IMR-90 (cell line): Measurements from ENCODE around the gene EMILIN2. TPM values are rescaled to one million over a fixed set of nuclear protein-coding genes. Genes with fewer than 3 reads are reported as not detected.

ENCODE experiments used
- ATAC-seq: fragments of 200-7000 bp; cut with Tn5 transposase; 2 replicates; pipeline ENCODE4 v1.9.1; 2020; ENCODE audit warnings: low read depth, mild to moderate bottlenecking, moderate library complexity
- BruUV-seq: library from RNA; stranded (reverse); fragments of 400-500 nt; replicated peaks from 2 replicates; lab custom pipeline; 2021; lab: Mats Ljungman, UMichigan
- CTCF ChIA-PET: fragments of 300-600 bp; formaldehyde crosslinking; extraction: SDS; loops from one replicate; lab custom pipeline; 2021; ENCODE audit warnings: antibody characterized with exemption; lab: Yijun Ruan, JAX
- POLR2A ChIA-PET: fragments of 300-600 bp; sonication (Branson Sonifier 250); formaldehyde crosslinking; loops from one replicate; lab custom pipeline; 2022; ENCODE audit warnings: antibody characterized with exemption; ENCODE audit not compliant: unreplicated experiment; lab: Charles Lee
- DNase-seq: peaks from one replicate; pipeline ENCODE4 v3.0.0; 2013
- H2AFZ ChIP-seq: replicated peaks from 2 replicates; pipeline ENCODE3; 2013; ENCODE audit warnings: low read length, mild to moderate bottlenecking; ENCODE audit not compliant: poor library complexity
- H2AK5ac ChIP-seq: 2 replicates; pipeline ENCODE4 v1.6.1; 2013; ENCODE audit warnings: low read depth, low read length, inconsistent platforms
- H2AK9ac ChIP-seq: replicated peaks from 2 replicates; pipeline ENCODE3; 2013; ENCODE audit warnings: mild to moderate bottlenecking, low read depth, low read length, moderate library complexity; ENCODE audit not compliant: poor library complexity
- H2BK120ac ChIP-seq: 2 replicates; pipeline ENCODE4 v1.6.1; 2013; ENCODE audit warnings: low read depth, low read length, inconsistent platforms
- H2BK15ac ChIP-seq: 3 replicates; pipeline ENCODE4 v1.6.1; 2013; ENCODE audit warnings: low read depth, low read length, inconsistent platforms
- H2BK20ac ChIP-seq: 2 replicates; pipeline ENCODE4 v1.6.1; 2013; ENCODE audit warnings: low read depth, mild to moderate bottlenecking, inconsistent platforms, low read length, moderate library complexity
- H2BK5ac ChIP-seq: 2 replicates; pipeline ENCODE4 v1.6.1; 2013; ENCODE audit warnings: mild to moderate bottlenecking, low read depth, low read length, inconsistent platforms; ENCODE audit not compliant: poor library complexity, severe bottlenecking
- H3K14ac ChIP-seq: replicated peaks from 2 replicates; pipeline ENCODE4 v1.6.1; 2013; ENCODE audit warnings: low read depth, low read length, inconsistent platforms
- H3K18ac ChIP-seq: 2 replicates; pipeline ENCODE4 v1.6.1; 2013; ENCODE audit warnings: low read depth, low read length, control low read depth
- H3K23ac ChIP-seq: 2 replicates; pipeline ENCODE4 v1.6.1; 2013; ENCODE audit warnings: low read depth, low read length, inconsistent platforms
- H3K27ac ChIP-seq: 2 replicates; pipeline ENCODE4 v1.5.1; 2013; ENCODE audit warnings: mild to moderate bottlenecking, control low read depth, low read length; ENCODE audit not compliant: insufficient read depth
- H3K27me3 ChIP-seq: 2 replicates; pipeline ENCODE4 v1.6.1; 2013; ENCODE audit warnings: low read length; ENCODE audit not compliant: control insufficient read depth, insufficient read depth
- H3K36me3 ChIP-seq: 2 replicates; pipeline ENCODE4 v1.6.1; 2013; ENCODE audit warnings: low read length, mixed read lengths; ENCODE audit not compliant: control insufficient read depth, insufficient read depth
- H3K4ac ChIP-seq: 2 replicates; pipeline ENCODE4 v1.6.1; 2013; ENCODE audit warnings: low read depth, low read length, inconsistent platforms
- H3K4me1 ChIP-seq: 2 replicates; pipeline ENCODE4 v1.6.1; 2013; ENCODE audit warnings: low read length, mixed read lengths; ENCODE audit not compliant: control insufficient read depth, insufficient read depth
- H3K4me2 ChIP-seq: 2 replicates; pipeline ENCODE4 v1.6.1; 2013; ENCODE audit warnings: low read depth, mild to moderate bottlenecking, control low read depth, low read length, moderate library complexity
- H3K4me3 ChIP-seq: 2 replicates; pipeline ENCODE4 v1.5.1; 2013; ENCODE audit warnings: low read depth, mild to moderate bottlenecking, control low read depth, low read length, moderate library complexity; ENCODE audit not compliant: insufficient read depth
- H3K56ac ChIP-seq: 2 replicates; pipeline ENCODE4 v1.6.1; 2013; ENCODE audit warnings: low read length, inconsistent platforms; ENCODE audit not compliant: insufficient read depth; ENCODE audit errors: extremely low read depth
- H3K79me1 ChIP-seq, 2 experiments: 2 replicates each; pipeline ENCODE4 v1.6.1; 2013; ENCODE audit warnings: low read length in 2 of 2, inconsistent platforms in 1 of 2, low read depth in 1 of 2
- H3K9ac ChIP-seq: 2 replicates; pipeline ENCODE4 v1.6.1; 2013; ENCODE audit warnings: low read depth, low read length, control low read depth
- H3K9me1 ChIP-seq: 2 replicates; pipeline ENCODE4 v1.6.1; 2013; ENCODE audit warnings: low read length, inconsistent platforms; ENCODE audit not compliant: insufficient read depth
- H3K9me3 ChIP-seq: 2 replicates; pipeline ENCODE4 v1.6.1; 2013; ENCODE audit warnings: low read length; ENCODE audit not compliant: control insufficient read depth, insufficient read depth
- H4K20me1 ChIP-seq: 2 replicates; pipeline ENCODE4 v1.6.1; 2013; ENCODE audit warnings: low read length, inconsistent platforms; ENCODE audit not compliant: insufficient read depth
- H4K5ac ChIP-seq: 2 replicates; pipeline ENCODE4 v1.6.1; 2013; ENCODE audit warnings: mild to moderate bottlenecking, low read depth, low read length, control low read depth
- H4K8ac ChIP-seq, 2 experiments: 2 replicates each; pipeline ENCODE4 v1.6.1; 2013; ENCODE audit warnings: low read depth in 2 of 2, low read length in 2 of 2, control low read depth in 1 of 2, inconsistent platforms in 1 of 2
- H4K91ac ChIP-seq: 2 replicates; pipeline ENCODE4 v1.6.1; 2013; ENCODE audit warnings: low read depth, low read length, inconsistent platforms; ENCODE audit not compliant: insufficient read depth
- BHLHE40 ChIP-seq: fragments of 150-350 bp; IDR thresholded peaks from 2 replicates; pipeline ENCODE4 v1.6.1; 2016; ENCODE audit warnings: mild to moderate bottlenecking, low read depth, low read length
- CEBPB ChIP-seq: IDR thresholded peaks from 2 replicates; pipeline ENCODE4 v1.6.1; 2012; ENCODE audit warnings: low read depth, low read length, improper control_type of control experiment
- CTCF ChIP-seq: conservative IDR thresholded peaks from 2 replicates; pipeline ENCODE4 v1.5.1; 2012; ENCODE audit warnings: mild to moderate bottlenecking, low read depth, low read length, improper control_type of control experiment
- ELK1 ChIP-seq: fragments of 150-350 bp; IDR thresholded peaks from 2 replicates; pipeline ENCODE4 v1.6.1; 2016; ENCODE audit warnings: low read depth, mild to moderate bottlenecking, low read length, moderate library complexity, borderline replicate concordance
- FOS ChIP-seq: fragments of 150-350 bp; IDR thresholded peaks from 2 replicates; pipeline ENCODE4 v1.6.1; 2016; ENCODE audit warnings: low read depth, low read length
- MAFK ChIP-seq: IDR thresholded peaks from 2 replicates; pipeline ENCODE4 v1.6.1; 2012; ENCODE audit warnings: low read depth, low read length, improper control_type of control experiment
- MAZ ChIP-seq: IDR thresholded peaks from 2 replicates; pipeline ENCODE4 v1.6.1; 2012; ENCODE audit warnings: low read depth, mild to moderate bottlenecking, low read length, improper control_type of control experiment, moderate library complexity, borderline replicate concordance
- MXI1 ChIP-seq: IDR thresholded peaks from 2 replicates; pipeline ENCODE4 v1.6.1; 2012; ENCODE audit warnings: low read depth, mild to moderate bottlenecking, low read length, moderate library complexity, borderline replicate concordance
- POLR2A ChIP-seq: IDR thresholded peaks from 2 replicates; pipeline ENCODE4 v1.6.1; 2012; ENCODE audit warnings: mild to moderate bottlenecking, low read depth, low read length
- RAD21 ChIP-seq: IDR thresholded peaks from 2 replicates; pipeline ENCODE4 v1.6.1; 2012; ENCODE audit warnings: low read length, improper control_type of control experiment
- RCOR1 ChIP-seq: IDR thresholded peaks from 2 replicates; pipeline ENCODE4 v1.6.1; 2012; ENCODE audit warnings: mild to moderate bottlenecking, low read length, improper control_type of control experiment; ENCODE audit not compliant: insufficient replicate concordance
- RFX5 ChIP-seq: IDR thresholded peaks from 2 replicates; pipeline ENCODE4 v1.8.0; 2012; ENCODE audit warnings: low read depth, mild to moderate bottlenecking, low read length, moderate library complexity
- SMC3 ChIP-seq: fragments of 150-350 bp; IDR thresholded peaks from 2 replicates; pipeline ENCODE4 v1.6.1; 2016; ENCODE audit warnings: low read depth, mild to moderate bottlenecking, antibody characterized with exemption, low read length, moderate library complexity
- USF2 ChIP-seq: fragments of 150-350 bp; IDR thresholded peaks from 2 replicates; pipeline ENCODE4 v1.6.1; 2017; ENCODE audit warnings: mild to moderate bottlenecking, antibody characterized with exemption, low read length, low read depth
- WGBS, 2 experiments: methylation state at CpG; one replicate each; pipeline versions ENCODE4 v1.1.5 to v1.1.7; 2013; ENCODE audit warnings: missing lambda C conversion rate in 2 of 2; ENCODE audit not compliant: insufficient read length in 1 of 2; ENCODE audit errors: extremely low coverage in 2 of 2; 5-methylcytosine and 5-hydroxymethylcytosine counted together
- dilution Hi-C: fragments of 300-500 bp; cut with HindIII; formaldehyde crosslinking; loops from one replicate; pipeline ENCODE4 v1.14.3; 2018; ENCODE audit warnings: low sequenced_read_pairs; ENCODE audit not compliant: unreplicated experiment
- in situ Hi-C: fragments of 300-500 bp; cut with MboI; formaldehyde crosslinking; loops from 3 replicates; pipeline ENCODE4 v1.14.3; 2019; ENCODE audit warnings: low sequenced_read_pairs, inconsistent platforms, mixed read lengths
- intact Hi-C: fragments of 100-400 bp; cut with micrococcal nuclease; formaldehyde crosslinking; loops from 2 replicates; pipeline ENCODE4 v1.10.0; 2022
- polyA plus RNA-seq, 3 experiments: library from polyadenylated mRNA; depleted of rRNA; stranded (reverse); fragments of >200 nt; gene quantifications; 2 replicates each; pipeline ENCODE4 v1.2.3, GENCODE V29; 2012; ENCODE audit warnings: low replicate concordance in 1 of 3
- total RNA-seq: library from RNA; depleted of rRNA; stranded (reverse); fragments of >200 nt; gene quantifications from 2 replicates; pipeline ENCODE4 v1.2.3, GENCODE V29; 2012

Gene EMILIN2
- total and polyA plus RNA-seq, 2 of the 4 experiments (the other 2 are of a cell fraction), result under 0.01 to 0.14 TPM

GRCh38 chr18:2916184-2916583 is 69.4 kb downstream of the EMILIN2 start:
- ChIA-PET POLR2A (no interaction called here), CTCF (interaction anchor here (1.1 kb wide), 2 partner anchors 15 to 147 kb away, joined by 3 read pairs; no protein-coding TSS in a partner anchor)
- Histone ChIP-seq H3K23ac (no peak overlapping the region), H4K8ac (no peak overlapping the region), H2BK5ac (no peak overlapping the region), H3K36me3 (peaks cover 53% of the 10 kb centered on the region), H4K20me1 (no peaks in the 10 kb centered on the region; the same call in none of the 2 replicates), H3K14ac (no peak overlapping the region), H2BK20ac (no peak overlapping the region), H2AFZ (no peak overlapping the region), H3K27me3 (no peaks in the 10 kb centered on the region), H2BK120ac (no peak overlapping the region), H3K9me3 (no peaks in the 10 kb centered on the region), H3K9me1 (peaks cover 11% of the 10 kb centered on the region), H3K56ac (no peak overlapping the region), H3K79me1 (peaks cover 0 to 3% of the 10 kb centered on the region in 2 experiments; a peak in 1 of 4 replicates), H3K4me1 (no peaks in the 10 kb centered on the region), H4K91ac (no peak overlapping the region), H2AK9ac (no peak overlapping the region), H3K27ac (no peak overlapping the region), H3K4ac (no peak overlapping the region), H4K5ac (no peak overlapping the region), H2BK15ac (no peak overlapping the region), H3K9ac (no peak overlapping the region), H3K18ac (no peak overlapping the region), H3K4me3 (no peak overlapping the region), H2AK5ac (no peak overlapping the region), H3K4me2 (no peak overlapping the region)
- 90% methylated on average over 2 of the region's 7 CpGs; no CpG with 5 or more reads in 1 of the 2 experiments for WGBS, 2 experiments
- no peak for DNase-seq
- no peak for ATAC-seq
- no peak for TF ChIP-seq RAD21
- TF ChIP-seq CTCF, result no peak
- no peak for TF ChIP-seq POLR2A
- no peak for TF ChIP-seq FOS
- no peak for TF ChIP-seq CEBPB
- no peak for TF ChIP-seq ELK1
- no peak for TF ChIP-seq RCOR1
- no peak for TF ChIP-seq MXI1
- TF ChIP-seq MAFK, result no peak
- no peak for TF ChIP-seq SMC3
- TF ChIP-seq USF2, result no peak
- no peak for TF ChIP-seq MAZ
- no peak for TF ChIP-seq RFX5
- no peak for TF ChIP-seq BHLHE40
- BruUV-seq, result no TSS peak
- in situ Hi-C loops (no loop called here), intact Hi-C loops (no loop called here), dilution Hi-C loops (no loop called here)
